ENCODE results near the gene MED22. TPM values are rescaled to one million over a fixed set of nuclear protein-coding genes. Genes with fewer than 3 reads are reported as not detected.

Gene MED22
- total and polyA plus RNA-seq, 4 donors, result 11.4 to 32.0 (median 20.1) TPM

GRCh38 chr9:133366435-133366834, 18.5 kb upstream of the MED22 start:
- H3K9me3 ChIP-seq (ENCODE audit: control insufficient read depth in 4 of 4, insufficient read depth in 3 of 4, low read length in 3 of 4), result no peaks in the 10 kb centered on the region
- peaks cover 0 to 27% (median 20%) of the 10 kb centered on the region in 5 donors for H3K4me1 ChIP-seq (ENCODE audit: control insufficient read depth in 5 of 5, insufficient read depth in 5 of 5, low read length in 5 of 5)
- H3K9ac ChIP-seq (ENCODE audit: insufficient read depth in 1 of 2, low read length in 2 of 2), result no peak overlapping the region
- no peak overlapping the region for H3K27ac ChIP-seq (ENCODE audit: low read depth in 1 of 2, low read length in 1 of 2)
- TF ChIP-seq, protein P1, sequence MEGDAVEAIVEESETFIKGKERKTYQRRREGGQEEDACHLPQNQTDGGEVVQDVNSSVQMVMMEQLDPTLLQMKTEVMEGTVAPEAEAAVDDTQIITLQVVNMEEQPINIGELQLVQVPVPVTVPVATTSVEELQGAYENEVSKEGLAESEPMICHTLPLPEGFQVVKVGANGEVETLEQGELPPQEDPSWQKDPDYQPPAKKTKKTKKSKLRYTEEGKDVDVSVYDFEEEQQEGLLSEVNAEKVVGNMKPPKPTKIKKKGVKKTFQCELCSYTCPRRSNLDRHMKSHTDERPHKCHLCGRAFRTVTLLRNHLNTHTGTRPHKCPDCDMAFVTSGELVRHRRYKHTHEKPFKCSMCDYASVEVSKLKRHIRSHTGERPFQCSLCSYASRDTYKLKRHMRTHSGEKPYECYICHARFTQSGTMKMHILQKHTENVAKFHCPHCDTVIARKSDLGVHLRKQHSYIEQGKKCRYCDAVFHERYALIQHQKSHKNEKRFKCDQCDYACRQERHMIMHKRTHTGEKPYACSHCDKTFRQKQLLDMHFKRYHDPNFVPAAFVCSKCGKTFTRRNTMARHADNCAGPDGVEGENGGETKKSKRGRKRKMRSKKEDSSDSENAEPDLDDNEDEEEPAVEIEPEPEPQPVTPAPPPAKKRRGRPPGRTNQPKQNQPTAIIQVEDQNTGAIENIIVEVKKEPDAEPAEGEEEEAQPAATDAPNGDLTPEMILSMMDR (IDR thresholded peaks at IDR 0.05; ENCODE audit: control extremely low read depth, extremely low read depth), result no peak
- DNase-seq (no peak), ATAC-seq (ENCODE audit: insufficient read depth, low FRiP score) (no peak)
- H3K4me3 ChIP-seq, result no peak overlapping the region
- peaks cover 12 to 61% (median 45%) of the 10 kb centered on the region in 4 donors for H3K36me3 ChIP-seq (ENCODE audit: control insufficient read depth in 4 of 4, insufficient read depth in 4 of 4, low read length in 4 of 4)
- WGBS, 2 donors, result 93 to 95% methylated on average over 11 of the region's 11 CpGs
- H3K27me3 ChIP-seq (ENCODE audit: control insufficient read depth in 3 of 3, insufficient read depth in 3 of 3, low read length in 2 of 3), result no peaks in the 10 kb centered on the region

DNA sequence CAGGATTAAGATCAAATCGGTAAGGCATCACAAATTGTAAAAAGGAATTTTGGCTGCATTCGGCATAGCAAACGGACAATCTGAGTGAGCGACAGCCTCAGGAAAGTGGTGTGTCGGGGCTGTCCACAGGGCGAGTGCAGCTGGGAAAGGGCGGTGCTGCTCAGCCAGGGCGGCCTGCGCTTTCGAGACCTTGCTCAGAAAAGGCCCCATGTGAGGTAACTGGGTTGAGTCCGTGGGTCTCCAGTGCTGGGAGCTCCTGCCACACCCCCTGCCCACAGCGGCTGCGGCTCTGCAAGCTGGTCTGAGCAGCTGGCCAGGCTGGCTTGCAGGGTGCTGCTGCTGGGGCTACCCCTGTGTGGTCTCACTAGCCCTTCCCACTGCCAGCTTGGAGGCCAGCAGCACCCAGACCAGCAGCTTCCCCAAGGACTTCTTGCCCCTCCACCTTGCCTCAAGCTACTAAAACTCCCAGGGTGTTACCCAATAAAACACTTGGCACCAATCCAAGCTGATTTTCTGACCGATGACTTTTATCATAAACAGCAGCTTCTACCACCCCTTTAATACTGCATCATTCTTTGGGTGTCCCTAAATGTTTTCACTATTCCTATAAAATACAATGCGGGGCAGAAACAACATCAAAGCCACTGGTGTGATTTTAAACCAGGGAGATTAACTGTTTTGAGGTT, 14.6 kb upstream of the MED22 start:
- Histone ChIP-seq H3K4me3 (no peak overlapping the region), H3K4me1 (ENCODE audit: control insufficient read depth in 5 of 5, insufficient read depth in 5 of 5, low read length in 5 of 5) (peaks cover 0 to 27% (median 13%) of the 10 kb centered on the region in 5 donors), H3K9ac (ENCODE audit: insufficient read depth in 1 of 2, low read length in 2 of 2) (peak overlapping the region in 1 of 2 donors; percentile 11), H3K27ac (ENCODE audit: low read depth in 1 of 2, low read length in 1 of 2) (no peak overlapping the region), H3K27me3 (ENCODE audit: control insufficient read depth in 3 of 3, insufficient read depth in 3 of 3, low read length in 2 of 3) (no peaks in the 10 kb centered on the region), H3K9me3 (ENCODE audit: control insufficient read depth in 4 of 4, insufficient read depth in 3 of 4, low read length in 3 of 4) (no peaks in the 10 kb centered on the region), H3K36me3 (ENCODE audit: control insufficient read depth in 4 of 4, insufficient read depth in 4 of 4, low read length in 4 of 4) (peaks cover 16 to 69% (median 56%) of the 10 kb centered on the region in 4 donors)
- ATAC-seq (ENCODE audit: insufficient read depth, low FRiP score) (no peak), DNase-seq (peak in 2 of 3 donors; percentile 47 to 59)
- TF ChIP-seq, protein P1 (IDR thresholded peaks at IDR 0.05; ENCODE audit: control extremely low read depth, extremely low read depth), result no peak
- 91 to 92% methylated on average over 15 of the region's 15 CpGs for WGBS, 2 donors

- H3K27me3 ChIP-seq (ENCODE audit: control insufficient read depth in 3 of 3, insufficient read depth in 3 of 3, low read length in 2 of 3), result no peaks in the 10 kb centered on the region
- TF ChIP-seq, protein P1 (IDR thresholded peaks at IDR 0.05; ENCODE audit: control extremely low read depth, extremely low read depth), result no peak
- DNase-seq (no peak), ATAC-seq (ENCODE audit: insufficient read depth, low FRiP score) (no peak)
- WGBS, 2 donors, result 87 to 88% methylated on average over 13 of the region's 13 CpGs
- peaks cover 16 to 60% (median 50%) of the 10 kb centered on the region in 4 donors for H3K36me3 ChIP-seq (ENCODE audit: control insufficient read depth in 4 of 4, insufficient read depth in 4 of 4, low read length in 4 of 4)
- peaks cover 3 to 30% (median 9%) of the 10 kb centered on the region in 5 donors for H3K4me1 ChIP-seq (ENCODE audit: control insufficient read depth in 5 of 5, insufficient read depth in 5 of 5, low read length in 5 of 5)
- H3K9me3 ChIP-seq (ENCODE audit: control insufficient read depth in 4 of 4, insufficient read depth in 3 of 4, low read length in 3 of 4), result no peaks in the 10 kb centered on the region
- H3K9ac ChIP-seq (ENCODE audit: insufficient read depth in 1 of 2, low read length in 2 of 2), result no peak overlapping the region
- H3K27ac ChIP-seq (ENCODE audit: low read depth in 1 of 2, low read length in 1 of 2), result no peak overlapping the region
- no peak overlapping the region for H3K4me3 ChIP-seq
These were observed 13.7 kb upstream of the MED22 start for GRCh38 chr9:133361507-133362092.
